Thyroid gland (tissue), 4 donors: Measurements from ENCODE around the gene GCLC.

ENCODE experiments used
- CTCF ChIP-seq, 6 experiments: fragments of 200-600 bp in 3 of 6; fragments of 450-650 bp in 3 of 6; sonication (generic) in 3 of 6; IDR thresholded peaks; one replicate each; pipeline ENCODE4 v1.5.1; 2016 to 2019; ENCODE audit warnings: antibody characterized with exemption in 6 of 6, mild to moderate bottlenecking in 2 of 6, inconsistent platforms in 1 of 6, moderate library complexity in 1 of 6
- POLR2A ChIP-seq, 2 donors: fragments of 450-650 bp; IDR thresholded peaks; one replicate each; pipeline ENCODE4 v1.6.1; 2017; ENCODE audit warnings: antibody characterized with exemption in 2 of 2, mild to moderate bottlenecking in 2 of 2, moderate library complexity in 1 of 2

GRCh38 chr6:53585208-53585900 is 40.5 kb upstream of the GCLC start:
- no peak for TF ChIP-seq CTCF (IDR thresholded peaks at IDR 0.05)
- TF ChIP-seq POLR2A (IDR thresholded peaks at IDR 0.05) = no peak
